T-cell (primary cell): Measurements from ENCODE around the gene STXBP6. TPM values are rescaled to one million over a fixed set of nuclear protein-coding genes. Genes with fewer than 3 reads are reported as not detected.

Experiments used
- ATAC-seq, 4 experiments: fragments of 200-7000 bp in 3 of 4; fragments of 150-1000 bp in 1 of 4; cut with Tn5 transposase; replicated peaks in 1 of 4; 1 replicate in 3 of 4; 2 replicates in 1 of 4; pipeline ENCODE4 v1.10.0; 2021; ENCODE audit warnings: moderate library complexity in 3 of 4, mild to moderate bottlenecking in 2 of 4, moderate number of reproducible peaks in 1 of 4
- CTCF ChIA-PET, 2 donors: fragments of 300-600 bp; sonication (Branson Sonifier 250); formaldehyde crosslinking; loops; one replicate each; lab custom pipeline; 2022; ENCODE audit warnings: antibody characterized with exemption in 2 of 2; lab: Charles Lee
- POLR2A ChIA-PET, 2 donors: fragments of 300-600 bp; sonication (Branson Sonifier 250); formaldehyde crosslinking; loops; one replicate each; lab custom pipeline; 2022; ENCODE audit warnings: antibody characterized with exemption in 2 of 2; lab: Charles Lee
- DNase-seq, 35 experiments: peaks; one replicate each; pipeline versions ENCODE4 v3.0.0 to v3.0.0-alpha.2; 2013 to 2023
- H3K27ac ChIP-seq: one replicate; pipeline ENCODE4 v1.5.1; 2013; ENCODE audit warnings: low read length
- H3K27me3 ChIP-seq, 2 experiments: replicated peaks in 1 of 2; 1 replicate in 1 of 2; 2 replicates in 1 of 2; pipeline versions ENCODE4 v1.6.1 to v1.7.0; 2013; ENCODE audit warnings: low read length in 1 of 2, mixed read lengths in 1 of 2; ENCODE audit not compliant: control insufficient read depth in 2 of 2, insufficient read depth in 2 of 2; ENCODE audit errors: extremely low read depth in 1 of 2
- H3K36me3 ChIP-seq, 2 donors: 1 replicate in 1 of 2; 2 replicates in 1 of 2; pipeline versions ENCODE4 v1.6.1 to v1.7.0; 2013; ENCODE audit warnings: low read length in 1 of 2; ENCODE audit not compliant: control insufficient read depth in 2 of 2, insufficient read depth in 1 of 2; ENCODE audit errors: extremely low read depth in 1 of 2
- H3K4me1 ChIP-seq, 2 experiments: 1 replicate in 1 of 2; 2 replicates in 1 of 2; pipeline versions ENCODE4 v1.6.1 to v1.7.0; 2013; ENCODE audit warnings: low read length in 2 of 2, mixed read lengths in 1 of 2; ENCODE audit not compliant: insufficient read depth in 2 of 2, control insufficient read depth in 1 of 2; ENCODE audit errors: extremely low read depth in 1 of 2
- H3K4me3 ChIP-seq, 2 donors: 1 replicate in 1 of 2; 2 replicates in 1 of 2; pipeline versions ENCODE4 v1.5.1 to v1.7.0; 2013; ENCODE audit warnings: mild to moderate bottlenecking in 2 of 2, low read length in 1 of 2, moderate library complexity in 1 of 2; ENCODE audit not compliant: control insufficient read depth in 1 of 2; ENCODE audit errors: extremely low read depth in 1 of 2
- H3K9me3 ChIP-seq: 2 replicates; pipeline ENCODE4 v1.7.0; 2013
- H3K27ac Mint-ChIP-seq, 2 donors: one replicate each; pipeline ENCODE4 v1.8.0; 2020 to 2021; ENCODE audit warnings: mild to moderate bottlenecking in 2 of 2, mixed read lengths in 2 of 2
- H3K27me3 Mint-ChIP-seq, 2 donors: one replicate each; pipeline ENCODE4 v1.8.0; 2021 to 2022; ENCODE audit warnings: mixed read lengths in 2 of 2
- H3K36me3 Mint-ChIP-seq: one replicate; pipeline ENCODE4 v1.8.0; 2021; ENCODE audit warnings: mixed read lengths
- H3K4me1 Mint-ChIP-seq, 3 donors: one replicate each; pipeline ENCODE4 v1.8.0; 2020 to 2022; ENCODE audit warnings: mixed read lengths in 3 of 3, mild to moderate bottlenecking in 1 of 3
- H3K4me3 Mint-ChIP-seq, 3 donors: one replicate each; pipeline ENCODE4 v1.8.0; 2020 to 2022; ENCODE audit warnings: mild to moderate bottlenecking in 3 of 3, mixed read lengths in 3 of 3, moderate library complexity in 3 of 3
- H3K9me3 Mint-ChIP-seq, 3 donors: one replicate each; pipeline ENCODE4 v1.8.0; 2020 to 2022; ENCODE audit warnings: mixed read lengths in 3 of 3
- WGBS: methylation state at CpG from one replicate; pipeline ENCODE4 v1.1.5; 2013; ENCODE audit warnings: missing lambda C conversion rate; ENCODE audit not compliant: insufficient coverage; 5-methylcytosine and 5-hydroxymethylcytosine counted together
- total RNA-seq, 35 experiments: library from RNA in 6 of 35; stranded (reverse) in 6 of 35; fragments of 120-200 nt in 1 of 35; gene quantifications; one replicate each; pipeline versions ENCODE4 v1.2.1 to v1.2.4 and lab custom pipeline; 2013 to 2026

Gene STXBP6
- total RNA-seq, 5 donors from 2014 or later (not counting 1 experiment from before 2014, with no cell fraction given), result 0.25 TPM; not detected in 4

DNA sequence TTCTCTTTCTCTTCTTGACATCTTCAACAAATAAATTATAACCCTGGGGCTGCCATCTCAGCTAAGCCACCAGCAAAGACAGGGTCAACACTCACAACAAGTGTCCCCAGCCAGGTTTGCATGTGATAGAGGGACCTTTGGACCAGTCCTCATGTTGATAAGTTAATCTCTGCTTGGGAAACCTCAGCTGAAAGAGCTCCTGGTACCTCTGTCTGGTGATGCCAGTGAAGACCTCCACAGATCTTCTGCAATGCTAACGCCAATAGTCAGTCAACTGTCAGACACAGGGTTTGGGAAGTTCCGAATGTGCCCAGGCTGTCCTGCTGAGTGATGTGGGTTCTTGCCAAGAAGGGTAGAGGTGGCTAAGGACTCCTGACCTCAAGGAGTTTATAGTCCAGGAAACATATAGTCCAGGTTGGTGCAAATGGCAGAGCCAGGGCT lies 236.1 kb downstream of the STXBP6 start:
- ChIA-PET CTCF (no interaction called here), POLR2A (no interaction called here)
- Mint-ChIP-seq H3K4me1 (no peaks in the 10 kb centered on the region), H3K36me3 (no peaks in the 10 kb centered on the region), H3K9me3 (no peaks in the 10 kb centered on the region), H3K27me3 (peaks cover 14 to 36% of the 10 kb centered on the region in 2 donors), H3K4me3 (no peak overlapping the region), H3K27ac (no peak overlapping the region)
- ATAC-seq (no peak), DNase-seq (no peak)
- Histone ChIP-seq H3K27me3 (peaks cover 0 to 11% of the 10 kb centered on the region in 2 experiments), H3K27ac (no peak overlapping the region), H3K9me3 (no peaks in the 10 kb centered on the region), H3K36me3 (no peaks in the 10 kb centered on the region), H3K4me1 (no peaks in the 10 kb centered on the region), H3K4me3 (no peak overlapping the region)
- 94% methylated on average over 2 of the region's 2 CpGs for WGBS

DNA sequence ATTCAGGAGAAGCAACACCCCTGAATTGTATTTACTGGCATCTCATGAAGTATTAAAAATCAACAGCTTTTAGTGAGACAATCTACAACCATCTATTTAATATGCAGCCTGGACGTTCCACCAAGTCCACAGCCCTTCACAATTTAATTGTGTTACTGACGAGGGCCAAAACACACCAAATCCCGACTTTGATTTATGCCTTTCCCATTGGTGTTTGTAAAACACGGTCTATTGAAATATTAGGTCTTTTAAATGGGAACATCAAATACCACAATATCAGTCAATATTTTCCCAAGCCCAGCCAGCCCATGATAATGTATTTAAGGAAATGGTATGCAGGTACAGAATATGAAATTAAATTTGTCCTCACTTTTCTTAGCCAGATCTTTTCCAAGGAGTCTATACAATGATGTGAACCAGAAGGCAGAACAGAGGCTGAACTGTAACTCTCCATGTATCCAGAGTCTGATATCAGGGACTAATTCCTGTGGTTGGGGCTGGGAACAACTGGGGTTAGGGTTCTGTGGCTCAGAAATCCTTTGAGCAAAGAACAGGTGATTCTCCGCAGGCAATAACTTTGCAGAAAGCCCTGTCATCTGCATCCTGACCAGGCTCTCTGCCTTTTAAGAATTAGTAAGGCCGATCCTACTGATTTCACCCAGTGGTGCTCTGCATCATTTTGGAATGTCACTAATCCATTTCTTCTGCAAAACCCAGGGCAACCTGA lies 236.7 kb downstream of the STXBP6 start:
- Mint-ChIP-seq H3K4me3 (no peak overlapping the region), H3K36me3 (no peaks in the 10 kb centered on the region), H3K4me1 (no peaks in the 10 kb centered on the region), H3K27me3 (peaks cover 17 to 39% of the 10 kb centered on the region in 2 donors), H3K27ac (no peak overlapping the region), H3K9me3 (no peaks in the 10 kb centered on the region)
- WGBS, result 93% methylated on average over 2 of the region's 6 CpGs
- ChIA-PET CTCF (no interaction called here), POLR2A (no interaction called here)
- H3K27ac ChIP-seq, result no peak overlapping the region
- no peaks in the 10 kb centered on the region for H3K9me3 ChIP-seq
- ATAC-seq (no peak), DNase-seq (no peak)
- peaks cover 0 to 11% of the 10 kb centered on the region in 2 experiments for H3K27me3 ChIP-seq
- no peak overlapping the region for H3K4me3 ChIP-seq
- no peaks in the 10 kb centered on the region for H3K4me1 ChIP-seq
- no peaks in the 10 kb centered on the region for H3K36me3 ChIP-seq

DNA sequence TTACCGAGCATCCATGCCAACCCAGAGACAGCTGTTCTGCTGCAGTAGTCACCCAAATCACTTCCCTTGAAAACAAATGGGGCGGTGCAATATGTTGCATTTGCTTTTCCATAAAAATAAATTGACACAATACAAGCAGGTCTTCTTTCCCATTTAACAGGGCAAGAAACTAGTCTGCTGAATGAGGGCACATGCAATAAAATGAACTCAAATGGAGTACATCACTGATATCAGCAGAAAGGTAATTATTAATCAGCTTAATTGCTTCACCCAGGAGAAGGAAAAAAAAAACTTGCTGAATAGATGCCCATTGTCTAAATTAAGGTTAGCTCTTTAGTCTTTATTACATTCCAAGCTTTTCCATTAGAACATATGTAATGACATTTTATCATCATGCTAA lies 240.8 kb downstream of the STXBP6 start:
- ATAC-seq, result no peak
- no peak overlapping the region for H3K4me3 ChIP-seq
- Mint-ChIP-seq H3K27me3 (peaks cover 11 to 37% of the 10 kb centered on the region in 2 donors), H3K4me1 (no peaks in the 10 kb centered on the region), H3K4me3 (no peak overlapping the region), H3K27ac (no peak overlapping the region), H3K9me3 (no peaks in the 10 kb centered on the region), H3K36me3 (no peaks in the 10 kb centered on the region)
- H3K4me1 ChIP-seq, result no peaks in the 10 kb centered on the region
- whole genome bisulfite sequencing, result 96% methylated on average over 2 of the region's 2 CpGs
- H3K36me3 ChIP-seq, result no peaks in the 10 kb centered on the region
- no peaks in the 10 kb centered on the region for H3K27me3 ChIP-seq
- ChIA-PET CTCF (interaction anchor here (0.6 to 1.2 kb wide), 3 partner anchors 11 to 356 kb away, joined by 3 read pairs; no protein-coding TSS in a partner anchor), POLR2A (no interaction called here)
- H3K9me3 ChIP-seq, result no peaks in the 10 kb centered on the region
- no peak for DNase-seq
- H3K27ac ChIP-seq, result no peak overlapping the region

DNA sequence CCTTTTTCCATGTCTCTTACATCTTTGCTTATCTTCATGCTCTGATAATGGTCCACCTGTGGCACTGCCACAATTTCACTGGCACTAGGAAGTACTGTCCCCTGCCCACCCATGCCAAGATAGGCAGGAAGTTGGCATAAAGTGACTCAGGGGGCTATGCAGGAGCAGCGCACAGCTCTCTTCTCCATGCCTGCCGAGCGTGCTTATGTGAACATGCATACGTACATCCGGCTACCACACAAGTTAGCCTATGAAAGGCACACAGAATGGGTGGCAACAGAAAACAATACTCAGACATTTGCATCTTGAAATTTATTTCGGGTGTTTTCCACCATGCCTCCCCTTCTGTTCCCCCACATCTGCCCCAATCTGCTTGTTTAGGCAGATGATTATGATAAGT lies 241.5 kb downstream of the STXBP6 start:
- Histone ChIP-seq H3K4me3 (no peak overlapping the region), H3K9me3 (no peaks in the 10 kb centered on the region), H3K27me3 (no peaks in the 10 kb centered on the region), H3K36me3 (no peaks in the 10 kb centered on the region), H3K27ac (no peak overlapping the region), H3K4me1 (no peaks in the 10 kb centered on the region)
- Mint-ChIP-seq H3K27ac (no peak overlapping the region), H3K36me3 (no peaks in the 10 kb centered on the region), H3K4me3 (no peak overlapping the region), H3K4me1 (no peaks in the 10 kb centered on the region), H3K9me3 (no peaks in the 10 kb centered on the region), H3K27me3 (peaks cover 11 to 31% of the 10 kb centered on the region in 2 donors)
- CTCF ChIA-PET, result no interaction called here
- ATAC-seq (no peak), DNase-seq (no peak)
- 100% methylated on average over 3 of the region's 6 CpGs for WGBS
- POLR2A ChIA-PET, result no interaction called here

DNA sequence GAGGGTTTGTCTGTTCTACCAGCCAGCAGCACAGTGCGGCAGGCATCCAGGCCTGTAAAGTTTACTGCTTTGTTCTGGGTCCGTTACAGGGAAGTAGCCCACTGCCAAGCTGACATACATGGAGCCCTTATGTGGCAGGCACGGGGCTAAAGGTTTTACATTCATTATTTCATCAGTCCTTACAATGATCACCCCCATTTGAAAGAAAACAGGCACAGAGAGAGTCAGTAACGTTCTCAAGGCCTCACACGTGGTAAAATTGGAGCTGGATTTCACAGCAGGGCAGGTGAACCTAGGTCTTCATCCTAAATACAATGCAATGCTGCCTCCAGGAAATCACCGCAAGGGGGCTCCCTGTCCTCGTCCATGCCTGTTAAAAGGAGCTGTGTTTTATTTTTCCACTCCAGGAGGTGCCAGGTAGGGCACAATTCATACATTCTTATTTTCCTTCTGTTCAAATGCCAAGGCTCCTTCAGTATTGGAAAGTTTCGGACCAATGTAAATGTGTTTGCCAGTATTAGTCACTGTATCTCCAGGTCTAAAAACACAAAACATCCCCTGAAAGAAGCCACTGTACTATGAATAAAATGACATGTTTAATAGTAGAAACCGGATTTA lies 243.8 kb downstream of the STXBP6 start:
- Histone ChIP-seq H3K27me3 (no peaks in the 10 kb centered on the region), H3K4me3 (no peak overlapping the region), H3K9me3 (no peaks in the 10 kb centered on the region), H3K27ac (no peak overlapping the region), H3K4me1 (no peaks in the 10 kb centered on the region), H3K36me3 (no peaks in the 10 kb centered on the region)
- ATAC-seq (no peak), DNase-seq (peak in 7 of 35 experiments; percentile 1 to 31 (median 4))
- ChIA-PET POLR2A (no interaction called here), CTCF (interaction anchor here in 1 of 2 donors (1.2 kb wide), 1 partner anchor 9 kb away, joined by 3 read pairs; no protein-coding TSS in a partner anchor)
- no peaks in the 10 kb centered on the region for H3K36me3 Mint-ChIP-seq
- H3K27me3 Mint-ChIP-seq, result peaks cover 9 to 26% of the 10 kb centered on the region in 2 donors
- no peak overlapping the region for H3K4me3 Mint-ChIP-seq
- no peak overlapping the region for H3K27ac Mint-ChIP-seq
- 58% methylated on average over 4 of the region's 9 CpGs for WGBS
- no peaks in the 10 kb centered on the region for H3K9me3 Mint-ChIP-seq
- H3K4me1 Mint-ChIP-seq, result no peaks in the 10 kb centered on the region

DNA sequence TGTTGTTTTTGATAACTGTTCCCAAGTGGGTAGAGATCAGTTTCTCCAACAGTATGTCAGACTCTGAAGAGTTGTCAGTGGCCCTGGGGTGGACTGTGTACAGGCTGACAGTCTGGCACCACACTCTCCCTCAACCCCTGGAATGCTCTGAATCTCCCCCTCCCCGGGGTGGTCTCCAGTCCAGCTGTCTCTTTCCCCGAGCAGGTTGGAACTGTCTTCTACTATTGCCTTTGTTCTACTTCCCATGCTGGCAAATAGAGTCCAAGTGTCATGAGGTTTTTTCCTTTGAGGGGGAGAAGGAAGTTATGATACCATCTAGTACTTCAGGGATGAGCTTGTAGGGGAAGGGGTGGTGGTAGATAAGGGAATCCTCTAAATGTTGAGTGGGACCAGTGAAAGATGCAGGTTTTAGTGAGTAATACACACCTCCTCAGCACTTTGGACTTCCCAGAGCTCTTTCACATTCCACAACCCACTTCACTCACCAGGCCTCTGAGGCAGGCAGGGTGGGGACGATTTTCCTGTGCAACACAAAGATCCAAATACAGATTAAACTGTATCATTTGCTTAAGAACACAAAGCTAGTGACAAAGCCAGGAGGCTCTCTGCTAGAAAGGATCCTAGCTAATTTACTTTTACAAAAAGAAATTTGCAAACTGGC lies 245.3 kb downstream of the STXBP6 start:
- Mint-ChIP-seq H3K4me3 (no peak overlapping the region), H3K4me1 (no peaks in the 10 kb centered on the region), H3K27me3 (peaks cover 9 to 23% of the 10 kb centered on the region in 2 donors), H3K36me3 (no peaks in the 10 kb centered on the region), H3K9me3 (no peaks in the 10 kb centered on the region), H3K27ac (no peak overlapping the region)
- H3K27ac ChIP-seq, result no peak overlapping the region
- ChIA-PET POLR2A (no interaction called here), CTCF (no interaction called here)
- H3K36me3 ChIP-seq, result no peaks in the 10 kb centered on the region
- no peaks in the 10 kb centered on the region for H3K4me1 ChIP-seq
- no peak overlapping the region for H3K4me3 ChIP-seq
- ATAC-seq (no peak), DNase-seq (no peak)
- no peaks in the 10 kb centered on the region for H3K27me3 ChIP-seq
- H3K9me3 ChIP-seq, result no peaks in the 10 kb centered on the region
- no CpG with 5 or more reads among the region's 3 CpGs for WGBS
